Liver (tissue), 3 donors: ENCODE measurements around the gene IQCH.

ENCODE experiments used
- CTCF ChIP-seq: fragments of 150-350 bp; IDR thresholded peaks from 2 replicates; pipeline ENCODE4 v1.5.1; 2017; ENCODE audit warnings: improper control_type of control experiment, low read depth, low read length; ENCODE audit not compliant: missing input control
- EGR1 ChIP-seq, 2 donors: IDR thresholded peaks; 2 replicates each; pipeline ENCODE4 v1.6.1; 2016 to 2018; ENCODE audit warnings: antibody characterized with exemption in 2 of 2, low read depth in 2 of 2
- FOXA1 ChIP-seq: IDR thresholded peaks from 2 replicates; pipeline ENCODE4 v1.6.1; 2016; ENCODE audit warnings: antibody characterized with exemption
- REST ChIP-seq: IDR thresholded peaks from 2 replicates; pipeline ENCODE4 v1.6.1; 2016; ENCODE audit warnings: antibody characterized with exemption, mild to moderate bottlenecking
- RXRA ChIP-seq, 2 donors: IDR thresholded peaks; 2 replicates each; pipeline ENCODE4 v1.6.1; 2017 to 2018; ENCODE audit warnings: antibody characterized with exemption in 2 of 2, mild to moderate bottlenecking in 1 of 2
- SP1 ChIP-seq: IDR thresholded peaks from 2 replicates; pipeline ENCODE4 v1.6.1; 2018; ENCODE audit warnings: antibody characterized with exemption, mild to moderate bottlenecking
- donor health status: healthy.
- donor health status: healthy.

- TF ChIP-seq CTCF, result no peak
- TF ChIP-seq EGR1 (IDR thresholded peaks at IDR 0.05; ENCODE audit: low read depth in 2 of 2), result no peak
- no peak for TF ChIP-seq FOXA1
- no peak for TF ChIP-seq RXRA (IDR thresholded peaks at IDR 0.05)
- TF ChIP-seq SP1, result no peak
- no peak for TF ChIP-seq REST
Observed at GRCh38 chr15:67544475-67544874, 289.9 kb downstream of the IQCH start.
